ENCODE measurements around the gene HOXC4. TPM values are rescaled to one million over a fixed set of nuclear protein-coding genes. Genes with fewer than 3 reads are reported as not detected.
A peak's percentile ranks its signal among the peaks of the same experiment; 100 is the strongest.
"Not testable (repeated sequence)": the region's sequence is repeated elsewhere in the genome, so short reads cannot be mapped to it uniquely, and the experiment has no call there.

HOXC4 gene
- total RNA-seq, 1 experiment from 2014 or later, result 9.7 TPM

GRCh38 chr12:54080008-54080924 is 26.6 kb downstream of the HOXC4 start:
- not testable (repeated sequence) for H3K27me3 ChIP-seq (ENCODE audit: low read length); H3K4me1 ChIP-seq (ENCODE audit: low read length); H3K27ac ChIP-seq (ENCODE audit: low read length); H2AFZ ChIP-seq (ENCODE audit: low read length); H4K20me1 ChIP-seq (ENCODE audit: insufficient read depth, low read depth, low read length); H3K9ac ChIP-seq (ENCODE audit: low read length); H3K79me2 ChIP-seq (ENCODE audit: low read length); DNase-seq; H3K36me3 ChIP-seq (ENCODE audit: insufficient read depth, low read length); H3K4me3 ChIP-seq (ENCODE audit: low read length); H3K4me2 ChIP-seq (ENCODE audit: low read depth, low read length, poor library complexity, severe bottlenecking); H3K9me2 ChIP-seq (replicated peaks; ENCODE audit: insufficient read depth, low read length); H3K9me3 ChIP-seq (ENCODE audit: low read length)

GRCh38 chr12:54081053-54081514 is 27.4 kb downstream of the HOXC4 start:
- DNase-seq; H3K27me3 ChIP-seq (ENCODE audit: low read length); H3K4me1 ChIP-seq (ENCODE audit: low read length); H3K36me3 ChIP-seq (ENCODE audit: insufficient read depth, low read length); H2AFZ ChIP-seq (ENCODE audit: low read length); H4K20me1 ChIP-seq (ENCODE audit: insufficient read depth, low read depth, low read length); H3K27ac ChIP-seq (ENCODE audit: low read length); H3K79me2 ChIP-seq (ENCODE audit: low read length); H3K9me2 ChIP-seq (replicated peaks; ENCODE audit: insufficient read depth, low read length); H3K9me3 ChIP-seq (ENCODE audit: low read length); H3K9ac ChIP-seq (ENCODE audit: low read length); H3K4me3 ChIP-seq (ENCODE audit: low read length); H3K4me2 ChIP-seq (ENCODE audit: low read depth, low read length, poor library complexity, severe bottlenecking): not testable (repeated sequence)

- not testable (repeated sequence) for H3K9me3 ChIP-seq (ENCODE audit: low read length); H3K4me2 ChIP-seq (ENCODE audit: low read depth, low read length, poor library complexity, severe bottlenecking); H3K9me2 ChIP-seq (replicated peaks; ENCODE audit: insufficient read depth, low read length); H3K79me2 ChIP-seq (ENCODE audit: low read length); DNase-seq; H3K4me1 ChIP-seq (ENCODE audit: low read length); H3K9ac ChIP-seq (ENCODE audit: low read length); H3K36me3 ChIP-seq (ENCODE audit: insufficient read depth, low read length); H3K27ac ChIP-seq (ENCODE audit: low read length); H3K27me3 ChIP-seq (ENCODE audit: low read length); H3K4me3 ChIP-seq (ENCODE audit: low read length); H4K20me1 ChIP-seq (ENCODE audit: insufficient read depth, low read depth, low read length); H2AFZ ChIP-seq (ENCODE audit: low read length)
Observed at GRCh38 chr12:54081581-54082396, 28.2 kb downstream of the HOXC4 start.

GRCh38 chr12:54082397-54082892 is 28.8 kb downstream of the HOXC4 start:
- no peaks in the 10 kb centered on the region for H3K79me2 ChIP-seq (ENCODE audit: low read length)
- peak; percentile 29 for DNase-seq
- no peak overlapping the region for H3K27ac ChIP-seq (ENCODE audit: low read length)
- no peaks in the 10 kb centered on the region for H3K27me3 ChIP-seq (ENCODE audit: low read length)
- H3K9me3 ChIP-seq (ENCODE audit: low read length), result no peaks in the 10 kb centered on the region
- no peaks in the 10 kb centered on the region for H4K20me1 ChIP-seq (ENCODE audit: insufficient read depth, low read depth, low read length)
- no peaks in the 10 kb centered on the region for H3K36me3 ChIP-seq (ENCODE audit: insufficient read depth, low read length)
- no peaks in the 10 kb centered on the region for H3K4me1 ChIP-seq (ENCODE audit: low read length)
- H3K4me2 ChIP-seq (ENCODE audit: low read depth, low read length, poor library complexity, severe bottlenecking), result no peak overlapping the region
- no peak overlapping the region for H3K9ac ChIP-seq (ENCODE audit: low read length)
- H3K9me2 ChIP-seq (replicated peaks; ENCODE audit: insufficient read depth, low read length), result no peaks in the 10 kb centered on the region
- H3K4me3 ChIP-seq (ENCODE audit: low read length), result no peak overlapping the region
- H2AFZ ChIP-seq (ENCODE audit: low read length), result no peak overlapping the region

- H3K36me3 ChIP-seq (ENCODE audit: insufficient read depth, low read length); H3K79me2 ChIP-seq (ENCODE audit: low read length); H2AFZ ChIP-seq (ENCODE audit: low read length); H3K9me2 ChIP-seq (replicated peaks; ENCODE audit: insufficient read depth, low read length); H3K4me1 ChIP-seq (ENCODE audit: low read length); H3K9ac ChIP-seq (ENCODE audit: low read length); H3K27ac ChIP-seq (ENCODE audit: low read length); DNase-seq; H3K9me3 ChIP-seq (ENCODE audit: low read length); H3K4me2 ChIP-seq (ENCODE audit: low read depth, low read length, poor library complexity, severe bottlenecking); H3K4me3 ChIP-seq (ENCODE audit: low read length); H4K20me1 ChIP-seq (ENCODE audit: insufficient read depth, low read depth, low read length); H3K27me3 ChIP-seq (ENCODE audit: low read length): not testable (repeated sequence)
Observed at GRCh38 chr12:54088011-54088410, 34.4 kb downstream of the HOXC4 start.

- not testable (repeated sequence) for H3K9me3 ChIP-seq (ENCODE audit: low read length); H3K4me2 ChIP-seq (ENCODE audit: low read depth, low read length, poor library complexity, severe bottlenecking); H2AFZ ChIP-seq (ENCODE audit: low read length); H3K79me2 ChIP-seq (ENCODE audit: low read length); DNase-seq; H3K27ac ChIP-seq (ENCODE audit: low read length); H3K4me3 ChIP-seq (ENCODE audit: low read length); H3K4me1 ChIP-seq (ENCODE audit: low read length); H3K27me3 ChIP-seq (ENCODE audit: low read length); H3K36me3 ChIP-seq (ENCODE audit: insufficient read depth, low read length); H3K9me2 ChIP-seq (replicated peaks; ENCODE audit: insufficient read depth, low read length); H4K20me1 ChIP-seq (ENCODE audit: insufficient read depth, low read depth, low read length); H3K9ac ChIP-seq (ENCODE audit: low read length)
Observed at GRCh38 chr12:54089465-54089864, 35.8 kb downstream of the HOXC4 start.

GRCh38 chr12:54090312-54090711 is 36.7 kb downstream of the HOXC4 start:
- H2AFZ ChIP-seq (ENCODE audit: low read length); H3K4me1 ChIP-seq (ENCODE audit: low read length); H3K9me2 ChIP-seq (replicated peaks; ENCODE audit: insufficient read depth, low read length); H3K79me2 ChIP-seq (ENCODE audit: low read length); H4K20me1 ChIP-seq (ENCODE audit: insufficient read depth, low read depth, low read length); H3K27ac ChIP-seq (ENCODE audit: low read length); DNase-seq; H3K4me3 ChIP-seq (ENCODE audit: low read length); H3K4me2 ChIP-seq (ENCODE audit: low read depth, low read length, poor library complexity, severe bottlenecking); H3K36me3 ChIP-seq (ENCODE audit: insufficient read depth, low read length); H3K9ac ChIP-seq (ENCODE audit: low read length); H3K27me3 ChIP-seq (ENCODE audit: low read length); H3K9me3 ChIP-seq (ENCODE audit: low read length): not testable (repeated sequence)

- H3K27ac ChIP-seq (ENCODE audit: low read length); H3K36me3 ChIP-seq (ENCODE audit: insufficient read depth, low read length); DNase-seq; H3K9me2 ChIP-seq (replicated peaks; ENCODE audit: insufficient read depth, low read length); H4K20me1 ChIP-seq (ENCODE audit: insufficient read depth, low read depth, low read length); H2AFZ ChIP-seq (ENCODE audit: low read length); H3K9me3 ChIP-seq (ENCODE audit: low read length); H3K4me3 ChIP-seq (ENCODE audit: low read length); H3K27me3 ChIP-seq (ENCODE audit: low read length); H3K4me1 ChIP-seq (ENCODE audit: low read length); H3K9ac ChIP-seq (ENCODE audit: low read length); H3K4me2 ChIP-seq (ENCODE audit: low read depth, low read length, poor library complexity, severe bottlenecking); H3K79me2 ChIP-seq (ENCODE audit: low read length): not testable (repeated sequence)
Observed at GRCh38 chr12:54092943-54093342, 39.3 kb downstream of the HOXC4 start.

Measured in Karpas-422 (cell line).